ENCODE measurements around the gene PCK2.

Gene PCK2

DNA sequence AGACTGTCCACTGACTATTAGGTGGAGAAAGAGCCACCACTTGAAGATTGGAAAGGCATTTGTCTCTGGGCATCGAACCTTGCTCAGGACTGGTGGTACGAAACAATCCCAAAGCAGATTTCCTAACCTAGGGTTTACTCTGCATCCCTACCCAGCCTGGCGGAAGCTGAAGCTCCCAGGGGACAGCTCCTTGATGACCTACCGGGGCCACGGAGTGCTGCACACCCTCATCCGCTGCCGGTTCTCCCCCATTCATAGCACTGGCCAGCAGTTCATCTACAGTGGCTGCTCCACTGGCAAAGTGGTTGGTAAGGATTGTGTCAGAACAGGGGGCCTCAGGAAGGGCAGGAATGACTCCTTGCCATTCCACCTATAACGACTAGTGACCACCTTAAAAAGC, 27.1 kb downstream of the PCK2 start:
- no peak for DNase-seq

- no peak for DNase-seq
Measured at GRCh38 chr14:24122416-24122815, 28.3 kb downstream of the PCK2 start.

DNA sequence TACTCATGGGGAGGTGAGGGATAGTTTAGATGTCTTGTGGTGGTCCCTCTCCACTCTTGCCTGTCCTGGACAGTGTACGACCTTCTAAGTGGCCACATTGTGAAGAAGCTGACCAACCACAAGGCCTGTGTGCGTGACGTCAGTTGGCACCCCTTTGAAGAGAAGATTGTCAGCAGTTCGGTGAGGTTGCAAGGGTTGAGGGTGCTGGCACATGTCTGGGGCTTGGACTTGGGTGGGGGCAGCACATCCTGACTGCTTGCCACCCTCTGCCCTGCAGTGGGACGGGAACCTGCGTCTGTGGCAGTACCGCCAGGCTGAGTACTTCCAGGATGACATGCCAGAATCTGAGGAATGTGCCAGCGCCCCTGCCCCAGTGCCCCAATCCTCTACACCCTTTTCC, 28.8 kb downstream of the PCK2 start:
- DNase-seq, result no peak

DNA sequence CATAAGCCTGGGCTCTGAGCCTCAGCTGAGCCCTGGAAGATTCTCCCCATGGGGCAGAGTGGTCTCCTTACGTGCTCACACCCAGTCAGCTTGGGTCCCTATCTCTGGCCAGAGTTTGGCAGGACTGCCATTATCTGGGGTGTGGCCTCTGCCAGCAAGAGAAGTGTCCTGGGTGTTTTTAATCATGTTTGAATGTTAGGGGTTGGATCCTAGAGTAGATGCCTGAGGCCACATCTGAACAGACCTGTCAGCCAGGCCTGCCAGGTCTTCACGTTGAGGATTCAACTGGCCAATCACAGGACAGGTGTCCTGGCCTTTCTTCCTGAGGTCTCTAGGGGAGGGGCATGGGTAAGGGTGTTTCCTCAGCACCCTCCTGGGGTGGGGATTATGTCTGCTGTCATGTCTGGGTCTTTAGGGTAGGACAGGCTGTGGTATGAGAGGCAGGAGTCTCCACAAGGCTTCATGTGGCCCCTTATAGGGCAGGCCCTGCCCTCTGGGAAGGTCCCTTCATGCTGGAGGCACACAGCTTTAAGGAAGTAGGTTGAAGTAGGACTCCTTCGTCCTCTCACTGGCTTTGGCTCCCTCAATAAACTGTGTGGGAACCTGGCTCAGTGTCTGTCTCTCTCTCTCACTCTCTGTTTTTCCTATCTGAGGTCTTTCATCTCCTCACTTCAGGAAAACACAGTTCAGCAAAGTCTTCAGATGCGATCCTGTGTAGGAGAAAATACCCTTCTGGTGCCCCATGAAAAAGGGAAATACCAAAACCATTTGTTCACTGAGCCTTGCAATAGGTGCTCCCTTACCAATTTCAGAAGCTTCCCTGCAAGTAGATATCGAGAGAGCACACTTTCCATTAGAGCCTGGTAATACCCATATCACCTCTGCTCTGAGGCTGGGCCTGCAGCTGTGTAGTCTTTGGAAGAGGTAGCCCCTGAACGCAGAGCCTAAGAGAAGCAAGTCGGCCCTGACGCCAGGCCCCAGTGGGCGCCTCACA, 29.6 kb downstream of the PCK2 start:
- no peak for DNase-seq

- DNase-seq, result no peak
Measured at GRCh38 chr14:24126939-24127338, 32.8 kb downstream of the PCK2 start.

DNA sequence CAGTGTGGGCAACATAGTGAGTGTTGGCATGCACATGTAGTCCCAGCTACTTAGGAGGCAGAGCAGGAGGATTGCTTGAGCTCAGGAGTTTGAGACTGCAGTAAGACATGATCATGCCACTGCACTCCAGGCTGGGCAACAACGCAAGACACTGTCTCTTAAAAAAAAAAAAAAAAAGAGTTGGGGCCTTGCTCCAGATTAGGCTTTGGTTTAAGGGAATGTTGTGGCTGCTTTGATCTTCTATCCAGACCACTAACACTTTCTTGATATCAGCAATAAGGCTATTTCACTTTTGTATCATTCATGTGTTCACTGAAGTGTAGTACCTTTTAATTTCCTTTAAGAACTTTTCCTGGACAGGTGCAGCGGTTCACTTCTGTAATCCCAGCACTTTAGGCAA, 33.6 kb downstream of the PCK2 start:
- no peak for DNase-seq

GRCh38 chr14:24129410-24129998, 35.4 kb downstream of the PCK2 start:
- no peak for DNase-seq

DNA sequence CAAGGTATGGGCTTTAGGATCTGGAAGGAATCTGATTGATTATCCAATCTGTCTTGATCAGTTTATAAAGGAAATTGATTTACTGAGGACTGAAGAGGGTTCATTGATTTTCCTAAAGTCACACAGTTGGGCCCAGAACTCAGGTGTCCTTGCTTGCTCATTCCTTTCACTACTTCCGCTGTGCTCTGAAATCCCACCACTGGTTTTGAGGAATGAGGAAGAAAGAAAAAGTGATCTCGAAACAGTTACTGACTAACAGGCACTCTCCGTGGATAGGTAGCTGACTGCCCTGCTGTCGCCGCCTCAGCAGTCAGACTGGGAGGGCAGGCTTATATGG, 36.2 kb downstream of the PCK2 start, which contains the start of gene FITM1:
FITM1 (plus strand) TSS at position 280 of the 337 bp plus-strand sequence. CDS start 905 bp downstream, outside the sequence.
- no peak for DNase-seq

- peak; percentile 85 for DNase-seq
Measured at GRCh38 chr14:24130717-24131548, 36.8 kb downstream of the PCK2 start.

- no peak for DNase-seq
Measured at GRCh38 chr14:24131549-24131966, 37.4 kb downstream of the PCK2 start.

DNA sequence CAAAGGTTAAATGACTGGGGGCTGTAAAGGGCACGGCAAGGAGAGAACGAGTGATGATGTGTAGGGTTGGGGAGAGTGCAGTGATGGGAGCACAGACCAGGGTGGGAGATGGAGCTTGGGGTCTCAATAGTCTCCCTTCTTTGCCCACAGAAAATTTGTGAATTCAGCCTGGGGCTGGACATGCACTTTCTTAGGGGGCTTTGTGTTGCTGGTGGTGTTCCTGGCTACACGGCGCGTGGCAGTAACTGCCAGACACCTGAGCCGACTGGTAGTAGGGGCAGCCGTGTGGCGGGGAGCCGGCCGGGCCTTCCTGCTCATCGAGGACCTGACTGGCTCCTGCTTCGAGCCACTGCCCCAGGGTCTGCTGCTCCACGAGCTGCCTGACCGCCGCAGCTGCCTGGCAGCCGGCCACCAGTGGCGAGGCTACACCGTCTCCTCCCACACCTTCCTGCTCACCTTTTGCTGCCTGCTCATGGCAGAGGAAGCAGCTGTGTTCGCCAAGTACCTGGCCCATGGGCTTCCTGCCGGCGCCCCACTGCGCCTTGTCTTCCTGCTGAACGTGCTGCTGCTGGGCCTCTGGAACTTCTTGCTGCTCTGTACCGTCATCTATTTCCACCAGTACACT, 38.1 kb downstream of the PCK2 start:
- DNase-seq, result no peak

GRCh38 chr14:24132976-24133375, 38.9 kb downstream of the PCK2 start:
- DNase-seq, result no peak

GRCh38 chr14:24133735-24134134, 39.6 kb downstream of the PCK2 start:
- no peak for DNase-seq

- DNase-seq, result no peak
Measured at GRCh38 chr14:24135584-24135833, 41.4 kb downstream of the PCK2 start.

DNA sequence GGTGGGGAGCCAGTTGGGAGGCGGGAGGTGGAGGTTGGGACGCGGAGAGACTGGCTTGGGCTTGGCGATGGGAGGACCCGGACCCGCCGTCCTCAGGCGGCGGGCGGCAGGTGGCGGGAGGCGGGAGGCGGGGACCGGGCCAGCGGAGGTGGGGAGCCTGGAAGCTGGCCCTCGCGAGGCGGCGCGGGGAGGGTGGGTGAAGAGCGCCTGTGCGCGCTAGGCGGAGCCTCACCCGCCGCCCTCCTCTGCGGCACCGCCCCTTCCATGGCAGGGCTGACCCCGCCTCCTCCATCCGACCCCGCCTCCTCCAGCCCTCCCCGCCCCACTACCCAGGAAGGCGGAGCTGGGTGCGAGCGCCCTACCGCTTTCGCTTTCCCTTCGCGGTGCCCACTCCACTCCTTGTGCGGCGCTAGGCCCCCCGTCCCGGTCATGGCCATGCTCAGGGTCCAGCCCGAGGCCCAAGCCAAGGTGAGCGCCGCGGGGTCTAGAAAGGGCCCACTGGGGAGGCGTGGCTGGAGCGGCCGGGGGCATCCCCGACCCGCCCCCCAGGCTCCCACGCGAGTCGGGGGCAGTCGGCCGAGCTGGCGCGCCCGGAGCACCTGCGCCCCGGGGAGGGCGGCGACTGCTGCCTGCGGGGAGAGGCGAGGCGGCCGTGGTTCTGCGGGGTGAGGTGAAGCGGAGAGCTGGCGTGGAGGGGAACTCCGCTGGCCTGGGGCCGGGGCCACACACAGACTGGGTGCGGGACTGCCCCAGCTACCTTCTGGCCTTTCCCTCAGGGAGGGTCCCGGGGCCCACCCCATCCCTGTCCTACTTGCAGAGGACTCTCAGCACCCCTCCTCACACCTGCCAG, 41.9 kb downstream of the PCK2 start, which contains the start of gene PSME1:
PSME1 (plus strand) TSS at position 361 of the 850 bp plus-strand sequence; CDS start at position 430, 69 bp downstream.
- peak; percentile 95 for DNase-seq

DNA sequence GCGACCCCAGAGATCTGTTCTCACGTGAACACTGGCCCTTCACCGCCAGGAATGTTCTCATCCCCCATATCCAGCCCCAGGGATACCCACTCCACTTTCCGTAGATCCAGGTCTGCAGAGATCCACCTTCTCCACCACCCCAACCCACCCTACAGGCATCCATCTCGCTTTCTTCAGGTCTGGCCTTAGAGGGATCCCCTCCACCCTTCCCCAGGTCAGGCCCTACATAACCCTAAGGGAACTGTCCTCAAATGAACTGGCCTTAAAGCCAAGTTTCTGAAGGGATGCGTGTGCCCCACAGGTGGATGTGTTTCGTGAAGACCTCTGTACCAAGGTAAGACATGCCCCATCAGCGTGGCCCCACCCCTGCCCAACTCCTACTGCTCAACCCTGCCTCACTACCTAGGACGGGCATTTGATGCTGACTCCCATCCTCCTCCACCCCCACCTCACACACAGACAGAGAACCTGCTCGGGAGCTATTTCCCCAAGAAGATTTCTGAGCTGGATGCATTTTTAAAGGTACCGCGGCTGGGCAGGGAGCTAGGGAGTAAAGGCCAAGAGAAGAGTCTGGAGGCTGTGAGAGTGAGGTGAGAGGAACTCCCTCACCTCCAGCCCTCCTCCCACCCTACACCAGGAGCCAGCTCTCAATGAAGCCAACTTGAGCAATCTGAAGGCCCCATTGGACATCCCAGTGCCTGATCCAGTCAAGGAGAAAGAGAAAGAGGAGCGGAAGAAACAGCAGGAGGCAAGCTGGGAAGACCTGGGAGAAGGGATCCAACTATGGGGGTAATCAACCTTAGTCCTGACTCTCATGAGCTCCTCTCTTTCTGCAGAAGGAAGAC, 42.8 kb downstream of the PCK2 start:
- no peak for DNase-seq

- no peak for DNase-seq
Measured at GRCh38 chr14:24137529-24138395, 43.7 kb downstream of the PCK2 start.

DNA sequence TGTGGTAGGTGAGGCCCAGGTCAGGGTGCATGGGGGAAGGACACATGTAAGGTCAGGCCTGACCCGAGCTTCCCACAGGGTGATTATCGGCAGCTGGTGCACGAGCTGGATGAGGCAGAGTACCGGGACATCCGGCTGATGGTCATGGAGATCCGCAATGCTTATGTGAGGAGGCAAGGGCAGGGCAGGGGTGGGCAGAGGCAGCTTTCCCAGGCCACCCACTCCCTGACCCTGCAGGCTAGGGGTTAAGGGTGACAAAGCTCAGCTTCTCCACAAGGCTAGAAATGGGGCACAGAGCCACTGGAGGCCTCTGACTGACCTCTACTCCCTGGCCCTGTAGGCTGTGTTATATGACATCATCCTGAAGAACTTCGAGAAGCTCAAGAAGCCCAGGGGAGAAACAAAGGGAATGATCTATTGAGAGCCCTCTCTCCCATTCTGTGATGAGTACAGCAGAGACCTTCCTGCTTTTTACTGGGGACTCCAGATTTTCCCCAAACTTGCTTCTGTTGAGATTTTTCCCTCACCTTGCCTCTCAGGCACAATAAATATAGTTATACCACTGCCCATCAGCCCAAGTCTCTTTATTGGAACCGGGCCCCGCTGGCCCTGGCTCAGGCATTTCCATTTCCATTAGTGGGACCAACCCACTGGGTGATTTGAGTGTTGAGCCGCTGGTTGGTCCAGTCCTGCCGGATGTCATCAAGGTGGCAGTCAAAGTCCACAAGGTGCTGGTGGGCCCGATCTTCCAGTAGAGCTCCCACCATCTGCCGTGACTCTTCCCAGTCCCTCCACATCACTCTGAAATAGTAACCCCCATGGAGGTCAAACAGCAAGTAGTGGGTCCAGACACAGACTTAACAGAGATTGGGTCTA, 44.5 kb downstream of the PCK2 start:
- DNase-seq, result no peak

Measured in femur (tissue), 1 donor.